ENCODE measurements around the gene GPR152.
A peak's percentile ranks its signal among the peaks of the same experiment; 100 is the strongest.

Gene GPR152, protein sequence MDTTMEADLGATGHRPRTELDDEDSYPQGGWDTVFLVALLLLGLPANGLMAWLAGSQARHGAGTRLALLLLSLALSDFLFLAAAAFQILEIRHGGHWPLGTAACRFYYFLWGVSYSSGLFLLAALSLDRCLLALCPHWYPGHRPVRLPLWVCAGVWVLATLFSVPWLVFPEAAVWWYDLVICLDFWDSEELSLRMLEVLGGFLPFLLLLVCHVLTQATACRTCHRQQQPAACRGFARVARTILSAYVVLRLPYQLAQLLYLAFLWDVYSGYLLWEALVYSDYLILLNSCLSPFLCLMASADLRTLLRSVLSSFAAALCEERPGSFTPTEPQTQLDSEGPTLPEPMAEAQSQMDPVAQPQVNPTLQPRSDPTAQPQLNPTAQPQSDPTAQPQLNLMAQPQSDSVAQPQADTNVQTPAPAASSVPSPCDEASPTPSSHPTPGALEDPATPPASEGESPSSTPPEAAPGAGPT

DNA sequence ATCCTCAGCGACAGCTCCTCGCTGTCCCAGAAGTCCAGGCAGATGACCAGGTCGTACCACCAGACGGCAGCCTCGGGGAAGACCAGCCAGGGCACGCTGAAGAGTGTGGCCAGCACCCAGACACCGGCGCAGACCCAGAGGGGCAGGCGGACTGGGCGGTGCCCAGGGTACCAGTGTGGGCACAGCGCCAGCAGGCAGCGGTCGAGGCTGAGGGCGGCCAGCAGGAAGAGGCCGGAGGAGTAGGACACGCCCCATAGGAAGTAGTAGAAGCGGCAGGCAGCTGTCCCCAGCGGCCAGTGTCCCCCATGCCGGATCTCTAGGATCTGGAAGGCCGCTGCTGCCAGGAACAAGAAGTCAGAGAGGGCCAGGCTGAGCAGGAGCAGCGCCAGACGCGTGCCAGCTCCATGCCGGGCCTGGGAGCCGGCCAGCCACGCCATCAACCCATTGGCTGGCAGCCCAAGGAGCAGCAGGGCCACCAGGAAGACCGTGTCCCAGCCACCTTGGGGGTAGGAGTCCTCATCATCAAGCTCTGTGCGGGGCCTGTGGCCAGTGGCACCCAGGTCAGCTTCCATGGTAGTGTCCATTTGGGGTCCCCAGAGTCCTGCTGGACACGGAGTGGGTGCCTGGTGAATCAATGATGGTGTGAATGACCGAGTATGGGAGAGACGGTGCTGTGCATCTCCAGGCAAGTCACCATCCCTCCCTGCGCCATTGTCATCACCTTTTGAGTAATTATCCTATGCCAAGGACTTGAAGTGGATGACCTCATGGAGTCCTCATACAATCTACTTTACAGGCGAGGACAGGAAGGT lies at the start of gene GPR152:
Gene GPR152 (minus strand): TSS at position 589 of the 812 bp plus-strand sequence. CDS start 5 bp downstream, at position 584.
- DNase-seq (ENCODE audit: low read depth): no peak

DNA sequence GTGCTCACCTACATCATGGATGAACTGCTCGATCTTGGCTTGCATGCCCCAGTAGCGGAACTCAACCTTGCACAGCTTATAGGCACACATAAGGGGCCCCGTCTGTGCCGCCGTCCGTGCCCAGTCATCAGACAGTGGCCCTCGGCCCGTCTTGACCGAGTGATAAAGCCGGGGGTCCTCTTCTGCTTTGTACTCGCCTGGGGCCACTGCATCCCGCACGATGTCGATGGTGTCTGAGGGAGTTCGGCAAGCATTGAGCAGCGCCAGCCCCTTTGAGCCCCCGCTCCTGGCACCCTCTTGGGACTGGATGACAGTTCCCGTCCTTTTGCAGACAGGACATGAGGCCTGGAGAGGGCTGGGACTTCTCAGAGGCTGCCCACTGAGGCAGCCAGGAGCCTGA lies 49.3 kb upstream of the GPR152 start:
- DNase-seq (ENCODE audit: low read depth): no peak

DNA sequence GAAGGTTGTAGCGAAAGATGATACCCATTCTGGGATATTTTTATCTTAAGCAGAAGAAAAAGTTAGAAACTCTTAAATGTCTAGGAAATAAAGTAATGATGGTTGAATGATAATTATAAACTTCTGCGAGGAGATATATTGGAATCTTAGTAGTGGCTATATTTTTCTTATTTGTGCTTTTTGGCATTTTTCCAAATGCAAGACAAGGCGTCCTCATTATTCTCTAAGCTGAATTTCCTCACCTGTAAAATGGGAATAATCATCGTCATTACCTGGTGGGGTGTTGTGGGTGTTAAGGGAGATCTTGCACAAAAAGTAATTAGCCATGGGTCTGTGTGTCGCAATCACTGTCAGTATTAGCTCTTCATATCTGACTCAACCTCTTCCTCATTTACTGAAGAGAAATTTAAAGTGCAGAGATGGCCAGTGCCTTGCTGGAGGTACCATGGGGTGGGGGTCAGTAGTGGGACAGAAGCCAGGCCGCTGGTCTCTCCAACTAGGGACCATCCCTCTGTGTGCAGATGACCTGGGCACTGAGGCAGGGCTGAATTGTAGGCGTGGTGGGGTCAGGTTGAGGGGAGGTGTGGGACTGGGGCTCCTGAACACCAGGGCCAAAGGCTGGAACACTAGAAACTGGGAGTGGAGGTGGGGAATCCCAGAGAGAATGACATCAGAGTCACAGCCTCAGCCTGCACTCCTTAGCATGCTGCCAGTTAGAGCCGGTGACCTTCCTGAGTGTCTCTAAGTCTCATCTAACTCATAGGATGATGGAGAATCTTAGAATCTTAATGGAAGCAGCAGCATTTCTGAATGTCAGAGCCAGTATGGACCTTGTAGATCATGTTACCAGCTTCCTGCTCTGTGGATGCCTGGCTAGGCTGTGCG lies 48.5 kb upstream of the GPR152 start:
- DNase-seq (ENCODE audit: low read depth): no peak

DNA sequence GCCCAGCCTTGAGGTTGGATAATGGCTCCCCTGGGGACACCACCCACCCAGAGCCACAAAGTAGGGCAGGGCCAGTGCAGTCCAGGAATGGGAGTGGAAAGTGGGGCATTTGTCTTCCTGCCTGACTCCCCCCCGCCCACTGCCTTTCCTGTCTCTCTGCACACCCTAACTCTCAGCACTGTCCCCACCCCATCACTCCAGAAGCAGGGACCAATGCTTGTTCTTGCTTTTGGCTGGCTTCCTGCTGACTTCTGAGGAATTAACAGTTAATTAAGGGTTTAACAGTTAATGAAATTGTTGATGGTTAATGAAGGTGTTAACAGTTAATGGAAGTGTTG lies 47.9 kb upstream of the GPR152 start:
- DNase-seq (ENCODE audit: low read depth): peak; percentile 57

DNA sequence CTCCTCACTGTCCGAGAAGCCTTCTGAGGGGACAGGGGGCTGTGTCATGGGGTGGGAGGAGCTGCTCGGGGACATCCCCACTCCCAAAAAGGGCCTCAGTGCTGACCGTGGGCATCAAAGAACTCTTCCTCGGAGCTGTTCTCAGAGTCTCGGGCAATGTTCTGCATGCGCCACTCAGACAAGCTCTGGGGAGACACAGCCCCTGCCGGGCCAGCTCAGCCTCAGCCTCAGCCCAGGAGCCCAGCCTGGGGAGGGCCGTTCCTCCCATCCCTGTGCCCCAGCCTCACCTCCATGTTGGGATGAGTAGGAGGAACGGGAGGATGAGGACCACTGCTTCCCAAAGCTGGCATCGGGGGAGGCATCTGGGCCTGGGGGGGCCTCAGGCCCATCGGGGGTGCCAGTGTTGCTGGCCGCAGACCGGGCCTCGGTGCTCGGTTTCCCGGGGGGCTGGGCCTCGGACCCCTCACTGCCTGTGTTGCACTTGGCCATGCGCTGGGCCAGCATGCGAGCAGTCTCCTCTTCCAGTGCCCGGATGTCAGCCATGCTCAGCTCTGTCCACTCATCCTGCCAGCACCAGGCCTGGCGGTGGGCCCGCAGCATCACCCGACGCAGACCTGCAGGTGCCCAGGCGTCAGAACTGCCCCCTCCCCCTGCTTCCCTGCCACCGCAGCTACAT lies 47.4 kb upstream of the GPR152 start:
- DNase-seq (ENCODE audit: low read depth): no peak

DNA sequence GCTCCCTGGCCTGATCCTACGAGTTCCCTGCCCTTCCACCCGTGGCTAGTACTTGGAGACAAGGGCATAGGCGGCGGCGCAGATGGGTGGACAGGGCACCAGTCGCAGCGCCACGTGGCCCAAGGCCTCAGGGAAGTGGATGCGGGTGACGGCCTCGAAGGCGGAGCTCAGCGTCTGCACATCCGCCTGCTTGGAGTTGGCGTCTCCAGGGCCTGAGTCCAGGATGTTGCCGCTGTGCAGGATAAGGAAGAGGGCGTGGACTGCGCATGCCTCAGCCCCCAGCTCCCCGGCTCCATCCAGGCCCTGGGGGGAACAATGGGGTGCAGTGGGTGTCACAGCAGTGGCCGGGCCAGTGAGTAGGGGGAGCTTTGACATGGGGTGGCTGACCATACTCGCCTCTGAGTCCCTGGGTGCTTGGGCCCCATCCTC lies 46.0 kb upstream of the GPR152 start:
- no peak for DNase-seq (ENCODE audit: low read depth)

DNA sequence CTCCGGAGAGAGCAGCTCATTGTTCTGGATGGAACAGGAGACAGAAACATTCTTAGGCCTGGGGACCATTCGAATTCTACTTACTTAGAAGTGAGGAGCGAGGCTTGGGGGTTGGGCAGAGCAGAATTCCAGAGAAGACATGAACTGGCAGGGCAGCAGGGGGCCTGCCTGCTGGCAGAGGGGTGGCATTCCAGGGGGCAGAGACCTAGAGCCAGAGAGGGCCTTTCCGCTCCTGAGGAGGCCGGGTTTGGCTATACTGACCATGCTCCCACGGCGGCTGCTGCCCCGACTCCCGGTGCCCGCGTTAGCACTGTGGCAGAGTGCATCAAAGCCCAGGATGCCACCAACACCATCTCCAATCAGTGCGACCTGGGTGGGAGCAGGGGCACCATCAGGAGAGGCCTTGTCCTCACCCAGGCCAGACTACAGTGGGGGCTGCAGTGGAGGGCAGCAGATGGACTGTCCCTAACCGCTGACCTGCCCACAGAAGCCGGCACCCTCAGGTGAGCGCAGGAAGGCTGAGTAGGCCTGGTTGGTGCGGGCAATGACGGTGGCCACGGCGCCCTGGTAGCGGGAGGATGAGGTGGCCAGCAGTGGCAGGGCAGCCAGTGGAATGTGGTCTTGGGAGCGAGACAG lies 45.2 kb upstream of the GPR152 start:
- DNase-seq (ENCODE audit: low read depth): no peak

DNA sequence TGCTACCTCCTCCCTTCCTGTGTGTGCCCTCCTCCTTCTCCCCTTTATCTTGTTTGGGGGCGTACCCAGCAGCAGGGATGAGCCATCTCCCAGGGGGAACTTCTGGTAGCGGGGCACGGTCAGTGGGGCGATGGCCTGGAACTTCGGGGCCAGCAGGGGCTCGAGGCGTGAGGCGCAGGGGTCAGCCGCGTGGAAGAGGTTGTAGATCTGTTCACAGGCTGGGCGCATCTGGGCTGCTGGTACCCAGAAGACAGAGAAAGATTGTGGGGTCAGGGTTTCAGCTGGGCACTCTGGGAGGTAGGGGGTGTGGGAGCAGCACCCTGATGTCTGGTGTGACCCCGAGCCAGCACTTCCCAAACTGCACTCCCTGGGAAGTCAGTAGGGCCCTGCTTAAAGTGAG lies 43.6 kb upstream of the GPR152 start:
- no peak for DNase-seq (ENCODE audit: low read depth)

DNA sequence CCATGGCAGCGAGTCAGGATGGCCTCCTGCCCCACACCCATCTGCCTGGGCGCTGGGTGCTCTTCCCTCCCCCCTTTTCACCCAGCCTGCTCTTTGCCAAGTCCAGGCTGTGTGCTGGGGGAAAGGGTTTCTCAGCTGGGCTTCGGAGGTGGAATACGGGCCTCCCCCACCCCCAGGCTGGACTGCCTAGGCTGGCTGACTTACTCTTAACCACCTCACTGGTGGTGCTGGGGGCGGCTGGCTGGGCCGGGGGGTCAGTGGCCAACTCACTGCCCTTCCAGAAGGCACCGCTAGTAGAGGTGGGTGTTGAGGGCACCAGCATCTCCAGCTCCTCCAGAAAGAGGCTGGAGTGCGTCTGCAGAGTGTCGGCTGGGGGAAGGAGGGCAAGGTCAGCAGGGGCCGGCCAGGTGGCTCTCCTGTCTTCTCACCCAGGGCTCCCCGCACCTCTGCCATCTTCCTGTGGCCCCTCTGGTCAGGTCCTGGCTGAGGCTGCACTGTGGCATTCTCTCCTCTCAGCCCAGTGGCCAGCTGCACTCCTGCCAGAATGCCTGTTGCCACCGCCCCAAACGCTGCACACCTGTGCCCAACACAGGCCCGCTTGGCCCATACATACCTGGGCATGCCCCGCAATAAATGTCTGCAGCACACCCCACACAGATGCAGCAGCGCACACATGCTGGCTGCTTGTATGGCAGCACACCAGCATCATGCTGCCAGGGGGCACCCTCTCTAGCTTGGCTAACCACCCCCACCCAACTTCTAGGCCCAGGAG lies 42.9 kb upstream of the GPR152 start:
- DNase-seq (ENCODE audit: low read depth): no peak

DNA sequence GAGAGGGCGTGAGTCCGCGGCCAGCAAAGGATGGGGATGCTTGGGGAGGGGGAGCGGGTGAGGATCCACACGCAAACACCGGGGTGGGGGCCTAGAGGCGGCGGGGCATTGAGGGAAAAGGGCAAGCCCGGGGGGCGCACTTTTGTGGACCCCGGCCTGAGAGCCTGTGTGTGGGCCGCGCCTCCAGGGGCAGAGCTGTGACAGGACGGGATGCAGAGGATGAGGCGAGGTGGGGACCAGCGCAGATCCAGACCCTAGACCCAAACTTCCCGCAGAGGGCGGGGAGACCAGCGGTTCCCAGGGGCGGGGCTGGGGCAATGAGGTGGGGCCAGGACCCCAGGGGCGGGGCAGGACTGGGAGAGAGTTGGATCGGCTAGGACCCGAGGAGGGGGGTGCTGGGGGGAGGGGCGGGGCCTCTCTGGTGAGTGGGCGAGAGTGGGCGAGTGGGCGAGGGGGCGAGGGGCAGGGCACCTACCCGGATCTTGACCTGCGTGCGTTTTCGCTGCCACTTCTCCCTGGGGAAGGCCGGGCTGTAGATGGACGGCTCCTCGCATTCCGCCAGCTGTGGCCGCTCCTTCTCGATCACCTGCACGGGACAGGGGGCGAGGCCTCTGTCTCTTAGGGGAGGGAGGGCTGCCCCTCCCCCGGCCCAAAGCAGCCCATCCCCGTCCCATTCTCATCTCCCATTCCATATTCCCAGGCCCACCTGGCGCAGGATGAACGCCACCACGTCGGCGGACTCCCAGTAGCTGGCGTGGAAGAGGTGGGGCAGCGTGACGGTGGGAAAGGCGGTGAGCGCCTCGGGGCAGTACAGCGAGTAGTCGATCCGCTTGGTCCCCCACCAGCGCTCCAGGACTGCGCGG lies 42.1 kb upstream of the GPR152 start:
- DNase-seq (ENCODE audit: low read depth): no peak

DNA sequence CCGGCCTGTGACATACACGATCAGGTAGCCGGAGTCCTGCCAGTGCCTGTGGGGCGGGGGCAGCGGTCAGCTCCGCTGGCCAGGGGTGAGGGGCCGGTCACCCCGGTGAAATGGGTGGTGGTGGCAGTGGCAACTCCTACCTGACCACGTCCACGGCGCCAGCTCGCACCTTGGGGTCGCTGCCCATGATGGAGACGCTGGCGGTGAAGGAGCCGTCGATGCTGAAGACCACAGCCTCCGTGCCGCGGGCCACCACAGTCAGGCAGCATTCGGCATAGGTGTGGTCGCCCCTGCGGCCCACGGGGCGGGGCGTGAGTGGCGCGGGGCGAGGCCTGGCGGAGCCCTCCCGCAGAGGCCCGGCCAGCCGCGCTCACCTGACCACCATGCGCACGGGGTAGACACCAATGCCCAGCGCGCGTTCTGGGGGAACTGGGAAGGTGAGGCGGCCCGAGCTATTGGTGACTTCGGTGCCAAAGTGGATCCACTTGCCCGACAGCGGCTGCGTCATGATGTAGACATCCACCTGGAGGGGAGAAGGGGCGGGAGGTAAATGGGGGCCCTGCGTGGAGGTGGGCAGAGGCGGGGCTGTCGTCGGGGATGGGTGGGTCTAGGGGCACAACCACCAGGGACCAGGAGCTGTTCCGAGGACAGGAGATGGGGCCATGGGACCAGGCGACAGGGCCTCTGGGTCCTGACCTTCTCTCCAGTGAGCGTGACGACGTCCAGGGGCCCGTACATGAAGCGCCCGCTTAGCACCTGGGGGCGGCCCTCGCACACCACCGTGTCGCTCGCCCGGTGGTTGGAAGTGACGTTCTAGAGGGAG lies 41.2 kb upstream of the GPR152 start:
- no peak for DNase-seq (ENCODE audit: low read depth)

DNA sequence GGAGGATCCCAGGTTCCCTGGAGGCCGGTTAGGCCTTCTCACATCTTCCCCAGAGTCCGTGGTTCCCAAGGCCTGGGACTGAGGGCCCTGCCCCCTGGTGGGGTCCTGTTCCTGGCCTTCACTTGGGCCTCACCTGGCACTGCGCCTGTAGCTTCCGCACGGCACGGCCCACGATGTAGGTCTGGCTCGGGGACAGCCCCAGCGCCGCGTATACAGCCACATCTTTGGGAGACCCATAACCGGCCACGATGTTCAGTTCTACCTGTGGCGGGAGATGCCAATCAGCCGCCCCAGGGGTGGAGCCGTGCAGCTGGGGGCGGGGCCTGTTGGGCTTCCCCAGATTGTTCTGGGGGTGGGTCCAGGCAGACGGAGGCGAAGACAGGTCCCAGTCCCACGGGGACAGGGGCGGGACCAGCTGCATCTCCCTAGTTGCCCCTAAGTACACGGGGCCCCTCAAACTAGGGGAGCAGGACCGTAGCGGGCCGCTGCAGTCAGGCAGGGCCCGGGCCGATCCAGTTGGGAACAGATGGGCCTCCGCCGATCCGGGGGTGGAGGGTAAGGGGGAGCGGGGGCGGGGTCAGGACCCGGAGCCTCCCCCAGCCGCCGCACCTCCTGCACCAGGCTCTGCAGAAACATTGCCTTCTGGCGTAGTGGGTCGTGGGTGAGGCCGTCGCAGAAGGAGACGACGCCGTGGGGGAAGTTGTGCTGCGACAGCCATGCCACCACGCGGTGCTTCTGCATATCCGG lies 40.4 kb upstream of the GPR152 start:
- DNase-seq (ENCODE audit: low read depth): no peak

DNA sequence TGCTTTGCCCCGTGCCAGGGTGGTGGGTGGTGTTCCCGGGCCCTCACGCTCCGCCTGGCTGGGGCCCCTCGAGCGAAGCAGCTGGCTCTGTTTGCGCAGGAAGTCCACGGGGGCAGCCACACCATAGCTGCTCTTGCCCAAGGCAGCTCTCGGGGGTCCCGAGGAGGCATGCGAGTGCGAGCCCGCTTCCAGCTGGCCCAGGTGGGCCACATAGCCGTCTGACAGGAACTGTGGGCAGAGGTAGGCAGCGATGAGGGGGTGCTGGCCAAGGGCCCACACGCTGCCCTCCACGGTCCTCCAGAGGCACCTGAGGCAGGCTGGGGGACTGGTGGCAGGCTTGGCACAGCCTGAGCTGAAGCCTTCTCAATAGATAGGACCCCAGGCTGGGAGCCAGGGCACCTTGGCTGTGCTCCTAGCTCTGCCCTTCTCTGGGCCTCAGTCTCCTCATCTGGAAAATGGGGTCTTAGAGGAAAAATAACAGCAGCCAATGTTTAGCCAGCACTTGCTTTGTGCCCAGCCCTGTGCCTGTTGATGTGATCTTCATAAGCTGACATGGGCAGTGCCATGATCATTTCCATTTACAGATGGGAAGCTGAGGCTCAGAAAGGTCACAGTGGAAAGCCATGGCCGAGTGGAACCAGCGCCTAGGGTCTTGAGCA lies 39.7 kb upstream of the GPR152 start:
- DNase-seq (ENCODE audit: low read depth): no peak

DNA sequence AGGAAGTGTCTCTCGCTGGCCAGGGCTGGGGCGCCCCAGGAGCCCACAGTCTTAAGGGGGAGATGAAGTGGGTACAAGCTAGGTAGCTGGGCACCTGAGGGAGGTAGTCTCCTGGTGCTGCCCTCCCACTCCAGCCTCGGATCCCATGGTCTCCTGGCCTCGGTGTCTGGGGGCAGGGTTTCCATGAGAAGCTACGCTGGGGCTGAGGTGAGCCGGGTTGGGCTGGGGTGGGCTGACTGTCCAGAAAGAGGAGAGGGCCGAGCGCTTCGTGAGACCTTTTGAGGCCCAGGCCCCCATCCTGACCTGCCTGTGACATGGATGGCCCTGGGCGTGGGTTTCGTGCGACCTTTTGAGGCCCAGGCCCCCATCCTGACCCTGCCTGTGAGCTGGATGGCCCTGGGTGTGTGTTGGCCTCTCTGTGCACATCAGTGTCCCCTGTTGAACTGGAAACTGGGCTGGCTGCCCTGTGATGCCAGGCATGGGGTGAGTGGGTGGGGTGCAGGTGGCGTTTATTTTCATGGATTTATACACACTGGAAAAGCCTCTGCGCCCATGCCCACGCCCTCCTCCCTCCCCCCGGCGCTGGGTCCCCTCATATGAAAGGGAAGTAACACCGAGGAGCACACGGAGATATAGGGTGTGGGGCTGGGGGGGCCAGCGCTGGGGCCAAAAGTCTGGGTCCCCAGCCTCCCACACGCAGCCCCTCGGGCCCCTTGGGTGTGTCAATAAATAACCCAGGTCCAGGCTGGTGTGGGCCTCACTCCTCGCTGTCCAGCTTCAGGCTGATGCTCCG lies 38.9 kb upstream of the GPR152 start:
- DNase-seq (ENCODE audit: low read depth): no peak

DNA sequence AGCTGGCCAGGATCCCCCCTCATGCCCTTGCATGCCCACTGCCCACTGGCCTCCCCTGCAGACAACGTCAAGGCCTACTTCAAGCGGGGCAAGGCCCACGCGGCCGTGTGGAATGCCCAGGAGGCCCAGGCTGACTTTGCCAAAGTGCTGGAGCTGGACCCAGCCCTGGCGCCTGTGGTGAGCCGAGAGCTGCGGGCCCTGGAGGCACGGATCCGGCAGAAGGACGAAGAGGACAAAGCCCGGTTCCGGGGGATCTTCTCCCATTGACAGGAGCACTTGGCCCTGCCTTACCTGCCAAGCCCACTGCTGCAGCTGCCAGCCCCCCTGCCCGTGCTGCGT lies 38.2 kb upstream of the GPR152 start:
- no peak for DNase-seq (ENCODE audit: low read depth)

DNA sequence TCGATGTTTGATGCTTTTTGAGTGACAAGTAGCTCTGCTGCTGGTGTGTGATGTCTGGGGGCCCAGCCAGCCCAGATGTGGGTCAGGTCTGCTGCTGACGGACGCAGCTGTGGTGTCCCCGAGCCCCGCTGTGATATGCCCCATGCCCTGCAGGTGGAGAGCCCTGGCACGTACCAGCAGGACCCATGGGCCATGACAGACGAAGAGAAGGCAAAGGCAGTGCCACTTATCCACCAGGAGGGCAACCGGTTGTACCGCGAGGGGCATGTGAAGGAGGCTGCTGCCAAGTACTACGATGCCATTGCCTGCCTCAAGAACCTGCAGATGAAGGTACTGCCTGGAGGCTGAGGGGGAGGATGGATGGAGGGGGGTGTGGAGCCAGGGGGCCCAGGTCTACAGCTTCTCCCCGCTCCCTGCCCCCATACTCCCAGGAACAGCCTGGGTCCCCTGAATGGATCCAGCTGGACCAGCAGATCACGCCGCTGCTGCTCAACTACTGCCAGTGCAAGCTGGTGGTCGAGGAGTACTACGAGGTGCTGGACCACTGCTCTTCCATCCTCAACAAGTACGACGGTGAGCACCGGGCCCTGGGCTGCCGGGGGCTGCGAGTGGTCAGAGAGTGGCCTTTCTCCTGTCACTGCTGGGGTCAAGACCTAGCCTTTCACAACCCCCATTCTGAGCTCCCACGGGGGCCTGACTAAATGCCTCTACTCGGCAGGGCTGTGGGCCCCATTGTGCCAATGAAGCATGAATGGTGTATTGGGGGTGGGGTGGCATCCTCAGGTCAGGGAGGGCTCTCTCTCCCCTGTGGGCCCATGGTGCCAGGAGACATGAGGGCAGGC lies 37.6 kb upstream of the GPR152 start:
- no peak for DNase-seq (ENCODE audit: low read depth)

Measured in CMK (cell line).